NCI-H2029 (cell line): ENCODE measurements around the gene SHISA2.

Experiments
- DNase-seq: peaks from one replicate; lab custom pipeline; 2025; lab: John Stamatoyannopoulos, UW

The SHISA2 gene

DNA sequence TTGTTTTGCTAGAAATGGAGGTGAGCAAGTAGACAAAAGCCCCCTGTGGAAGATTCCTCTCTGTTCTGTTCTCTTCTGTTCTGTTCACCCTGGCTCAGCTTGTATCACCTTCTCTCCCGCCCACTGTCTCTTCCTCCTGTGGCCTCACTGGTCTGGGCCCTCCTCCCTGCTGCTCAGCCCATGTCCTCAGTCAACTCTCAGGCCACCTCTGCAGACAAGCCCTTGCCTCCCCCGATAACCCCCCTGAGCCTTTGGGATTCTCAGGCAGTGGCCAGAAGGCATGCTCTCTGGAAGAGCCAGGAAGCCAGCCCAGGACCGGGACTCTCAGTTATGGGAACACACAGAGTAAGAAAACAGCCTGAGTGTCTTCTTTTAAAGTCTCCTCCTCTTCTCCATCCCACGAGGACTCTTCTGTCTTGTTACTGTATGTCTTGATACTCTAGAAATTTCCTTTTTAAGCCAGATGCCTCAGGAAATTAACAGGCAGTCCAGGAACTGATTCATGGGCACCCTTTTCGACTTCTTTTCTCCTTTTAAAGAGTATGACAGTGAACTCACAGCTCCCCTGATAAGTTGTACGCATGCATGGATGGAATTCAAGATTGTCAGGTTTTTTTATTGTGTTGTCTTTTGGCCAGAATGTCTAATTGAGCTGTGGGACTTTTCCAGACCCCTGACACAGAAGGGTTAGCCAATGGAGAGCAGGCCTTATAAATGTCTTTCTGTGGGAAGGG is 33.7 kb downstream of the SHISA2 start:
- DNase-seq: no peak

DNA sequence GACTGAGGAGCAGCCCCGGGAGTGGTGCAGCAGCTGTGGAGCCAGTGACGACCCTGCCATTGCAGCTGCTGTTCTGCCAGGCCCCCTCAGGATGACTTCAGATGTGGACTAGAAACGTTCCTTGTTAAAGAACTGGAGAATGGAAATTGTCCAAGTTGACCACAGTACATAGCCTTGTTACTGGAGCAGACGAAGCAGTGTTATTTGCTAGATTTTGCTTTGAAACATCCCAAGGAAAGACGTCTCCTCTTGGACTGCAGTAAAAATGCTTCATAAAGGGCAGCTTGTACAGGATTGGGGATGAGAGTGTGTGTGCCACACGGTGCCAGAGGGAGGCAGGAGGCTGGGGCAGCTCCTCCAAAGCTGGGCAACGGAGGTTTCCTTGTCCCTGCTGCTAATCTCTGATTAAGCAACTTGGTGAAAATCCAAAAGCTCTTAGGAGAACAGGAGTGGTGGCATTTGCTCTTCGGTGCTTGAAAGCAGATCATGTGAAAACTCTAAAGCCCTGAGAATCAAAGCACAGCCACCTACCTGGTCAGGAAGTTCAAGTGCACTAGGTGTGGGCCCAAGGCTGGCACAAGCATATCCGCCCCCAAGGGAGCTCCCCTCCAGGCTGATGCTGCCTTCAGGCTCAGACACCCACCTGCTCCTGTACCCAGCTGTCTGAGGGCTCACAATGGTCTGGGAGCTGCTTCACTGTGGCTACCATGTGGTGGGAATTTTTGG is 34.5 kb downstream of the SHISA2 start:
- no peak for DNase-seq

- no peak for DNase-seq
These were observed 35.6 kb downstream of the SHISA2 start for GRCh38 chr13:26016189-26016588.

- DNase-seq: no peak
These were observed 36.3 kb downstream of the SHISA2 start for GRCh38 chr13:26015271-26016125.

DNA sequence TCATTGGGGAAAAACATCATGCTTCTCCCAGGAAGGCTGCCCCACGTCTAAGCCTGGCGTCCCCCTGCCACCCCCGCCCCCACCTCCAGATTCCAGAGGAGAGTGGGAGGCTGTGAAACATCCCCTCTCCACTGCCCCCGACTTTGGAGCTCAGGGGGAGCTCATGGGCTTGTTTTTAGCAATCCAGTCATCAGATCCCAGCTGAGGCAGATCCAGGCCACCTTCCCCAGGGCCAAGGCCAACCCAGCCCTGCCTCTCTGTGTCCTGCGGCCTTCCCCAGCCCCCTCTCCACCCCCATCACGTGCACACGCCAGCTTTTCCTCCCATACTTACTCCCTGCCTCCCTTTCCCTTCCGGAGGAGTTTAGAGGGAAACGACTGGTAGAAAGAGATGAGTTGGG is 38.8 kb downstream of the SHISA2 start:
- DNase-seq: no peak

GRCh38 chr13:26011996-26012821 is 39.6 kb downstream of the SHISA2 start:
- no peak for DNase-seq

DNA sequence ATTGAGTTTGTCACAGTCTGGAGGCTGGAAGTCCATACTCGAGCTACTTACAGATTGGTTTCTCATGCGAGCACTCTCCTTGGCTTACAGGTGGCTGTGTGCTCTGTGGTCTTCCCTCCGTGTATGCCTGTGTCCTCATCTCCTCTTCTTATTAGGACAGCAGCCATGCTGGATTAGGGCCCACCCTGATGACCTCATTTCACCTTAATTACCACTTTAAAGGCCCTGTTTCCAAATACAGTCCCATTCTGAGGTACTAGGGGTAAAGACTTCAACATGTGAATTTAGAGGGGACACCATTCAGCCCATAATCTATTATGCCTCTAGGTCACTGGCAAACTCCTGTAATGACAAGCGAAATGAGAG is 40.6 kb downstream of the SHISA2 start:
- DNase-seq: no peak

GRCh38 chr13:26010487-26011207 is 41.2 kb downstream of the SHISA2 start:
- DNase-seq: no peak

DNA sequence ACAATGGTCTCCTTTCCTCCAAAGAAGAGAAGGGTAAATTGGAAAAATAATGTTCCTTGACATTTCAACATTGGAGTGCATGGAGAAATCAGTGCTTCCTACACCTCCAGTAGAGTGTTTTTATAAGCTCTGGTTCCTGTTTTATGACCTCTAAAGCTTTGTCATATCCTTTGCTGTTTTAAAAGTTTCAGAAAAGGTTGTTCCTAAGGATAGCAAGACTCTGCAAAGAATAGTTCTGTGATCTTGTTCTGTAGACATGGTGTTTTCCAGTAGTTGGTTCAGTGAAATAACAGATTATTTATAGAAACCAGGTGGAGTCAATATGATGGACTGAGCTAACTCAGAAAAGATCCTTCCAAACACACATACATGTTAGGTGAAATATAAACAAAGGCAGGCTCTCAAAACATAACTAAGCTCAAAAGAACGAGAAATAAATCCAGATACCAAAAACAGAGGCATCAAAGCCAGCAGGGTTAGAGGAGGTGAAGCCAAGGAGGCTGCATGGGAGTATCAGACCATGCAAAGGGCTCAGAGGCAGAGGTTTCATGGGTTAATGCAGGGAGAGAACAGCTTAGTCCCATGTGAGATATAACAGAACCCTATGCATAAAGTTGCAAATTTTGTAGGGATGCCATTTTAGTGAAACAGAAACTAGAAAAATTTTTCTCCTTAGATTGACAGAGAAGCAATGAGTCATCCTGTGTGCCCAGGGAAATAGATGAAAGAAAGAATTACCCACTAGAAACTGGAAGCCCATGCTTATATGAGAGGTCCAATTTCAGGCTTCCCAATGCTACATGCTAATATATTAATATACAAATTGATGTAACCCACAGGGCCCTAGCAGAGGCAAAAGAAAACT is 44.3 kb downstream of the SHISA2 start:
- DNase-seq: no peak
